A673 (cell line): ENCODE data around the gene ZIC1.

ENCODE experiments used
- EZH2 ChIP-seq: fragments of 200-600 bp; sonication (generic); IDR thresholded peaks from 2 replicates; pipeline ENCODE4 v1.6.1; 2017; ENCODE audit warnings: borderline replicate concordance, low read depth, mild to moderate bottlenecking, mixed read lengths, antibody characterized with exemption, low read length; ENCODE audit not compliant: poor library complexity, severe bottlenecking
- TF ChIP-seq, protein P1 (sequence below): fragments of 300-800, 200-600 bp; sonication (generic); conservative IDR thresholded peaks from 2 replicates; pipeline ENCODE4 v1.5.1; 2017; ENCODE audit warnings: low read depth, mild to moderate bottlenecking, antibody characterized with exemption, low read length, moderate library complexity, mixed read lengths

- TF ChIP-seq, protein P1, sequence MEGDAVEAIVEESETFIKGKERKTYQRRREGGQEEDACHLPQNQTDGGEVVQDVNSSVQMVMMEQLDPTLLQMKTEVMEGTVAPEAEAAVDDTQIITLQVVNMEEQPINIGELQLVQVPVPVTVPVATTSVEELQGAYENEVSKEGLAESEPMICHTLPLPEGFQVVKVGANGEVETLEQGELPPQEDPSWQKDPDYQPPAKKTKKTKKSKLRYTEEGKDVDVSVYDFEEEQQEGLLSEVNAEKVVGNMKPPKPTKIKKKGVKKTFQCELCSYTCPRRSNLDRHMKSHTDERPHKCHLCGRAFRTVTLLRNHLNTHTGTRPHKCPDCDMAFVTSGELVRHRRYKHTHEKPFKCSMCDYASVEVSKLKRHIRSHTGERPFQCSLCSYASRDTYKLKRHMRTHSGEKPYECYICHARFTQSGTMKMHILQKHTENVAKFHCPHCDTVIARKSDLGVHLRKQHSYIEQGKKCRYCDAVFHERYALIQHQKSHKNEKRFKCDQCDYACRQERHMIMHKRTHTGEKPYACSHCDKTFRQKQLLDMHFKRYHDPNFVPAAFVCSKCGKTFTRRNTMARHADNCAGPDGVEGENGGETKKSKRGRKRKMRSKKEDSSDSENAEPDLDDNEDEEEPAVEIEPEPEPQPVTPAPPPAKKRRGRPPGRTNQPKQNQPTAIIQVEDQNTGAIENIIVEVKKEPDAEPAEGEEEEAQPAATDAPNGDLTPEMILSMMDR: no peak
- TF ChIP-seq EZH2: peak; percentile 90
These were observed 2.1 kb upstream of the ZIC1 start for GRCh38 chr3:147407114-147407497.
